HepG2 (cell line): ENCODE measurements around the gene ANKRD53. TPM values are rescaled to one million over a fixed set of nuclear protein-coding genes. Genes with fewer than 3 reads are reported as not detected.

ENCODE experiments used
- AGO1 ChIP-seq: fragments of 200-400 bp; formaldehyde crosslinking; IDR thresholded peaks from 2 replicates; pipeline ENCODE4 v1.6.1; 2017; ENCODE audit warnings: mild to moderate bottlenecking, low read depth, low read length, moderate library complexity; ENCODE audit not compliant: poor library complexity, severe bottlenecking
- ARID3A ChIP-seq: IDR thresholded peaks from 2 replicates; pipeline ENCODE4 v1.6.1; 2012; ENCODE audit warnings: low read depth, low read length, improper control_type of control experiment
- BRF2 ChIP-seq: sonication (generic); formaldehyde crosslinking; IDR thresholded peaks from 2 replicates; pipeline ENCODE4 v1.8.1; 2022; ENCODE audit warnings: mild to moderate bottlenecking, missing genetic modification reagents
- FOXJ3 ChIP-seq: sonication (generic); formaldehyde crosslinking; IDR thresholded peaks from 2 replicates; pipeline ENCODE4 v1.4.0; 2020; ENCODE audit warnings: missing genetic modification reagents, mild to moderate bottlenecking, borderline replicate concordance
- HMGA1 ChIP-seq: sonication (generic); formaldehyde crosslinking; conservative IDR thresholded peaks from 2 replicates; pipeline ENCODE4 v1.4.0; 2020; ENCODE audit warnings: missing genetic modification reagents
- MIER3 ChIP-seq: IDR thresholded peaks from 2 replicates; pipeline ENCODE4 v1.6.1; 2016; ENCODE audit warnings: missing compliant biosample characterization, borderline replicate concordance
- MLX ChIP-seq: IDR thresholded peaks from 2 replicates; pipeline ENCODE4 v1.6.1; 2016
- MTA1 ChIP-seq: sonication (generic); formaldehyde crosslinking; IDR thresholded peaks from 2 replicates; pipeline ENCODE4 v1.4.0; 2020; ENCODE audit warnings: missing genetic modification reagents, mild to moderate bottlenecking, borderline replicate concordance
- NR2F6 ChIP-seq, 2 experiments: IDR thresholded peaks; 2 replicates each; pipeline ENCODE4 v1.6.1; 2016; ENCODE audit warnings: antibody characterized with exemption in 1 of 2, mild to moderate bottlenecking in 1 of 2
- SMAD1 ChIP-seq: sonication (generic); formaldehyde crosslinking; IDR thresholded peaks from 2 replicates; pipeline ENCODE4 v1.4.0; 2020; ENCODE audit warnings: missing genetic modification reagents, low read depth, mild to moderate bottlenecking, borderline replicate concordance
- SNAPC4 ChIP-seq: sonication (generic); formaldehyde crosslinking; IDR thresholded peaks from 2 replicates; pipeline ENCODE4 v1.4.0; 2020; ENCODE audit warnings: mild to moderate bottlenecking, missing genetic modification reagents
- THAP7 ChIP-seq: sonication (generic); formaldehyde crosslinking; IDR thresholded peaks from 2 replicates; pipeline ENCODE4 v1.8.1; 2023; ENCODE audit warnings: mild to moderate bottlenecking, missing genetic modification reagents
- ZKSCAN8 ChIP-seq: IDR thresholded peaks from 2 replicates; pipeline ENCODE4 v1.6.1; 2016; ENCODE audit warnings: borderline replicate concordance, missing genetic modification reagents, missing compliant biosample characterization
- ZNF225 ChIP-seq: sonication (generic); formaldehyde crosslinking; IDR thresholded peaks from 2 replicates; pipeline ENCODE4 v1.4.0; 2020; ENCODE audit warnings: mild to moderate bottlenecking, missing genetic modification reagents
- ZNF737 ChIP-seq: sonication (generic); formaldehyde crosslinking; IDR thresholded peaks from 2 replicates; pipeline ENCODE4 v1.5.0; 2020; ENCODE audit warnings: missing genetic modification reagents, mild to moderate bottlenecking, borderline replicate concordance
- ZNF770 ChIP-seq: sonication (generic); formaldehyde crosslinking; IDR thresholded peaks from 2 replicates; pipeline ENCODE4 v1.5.0; 2020; ENCODE audit warnings: mild to moderate bottlenecking, missing genetic modification reagents
- polyA plus RNA-seq, 8 experiments: library from polyadenylated mRNA; depleted of rRNA in 3 of 8; stranded (reverse) in 7 of 8; unstranded in 1 of 8; fragments of >200 nt; fragmentation: Illumina TruSeq in 4 of 8; extraction: Trizol in 4 of 8; gene quantifications; 2 replicates each; pipeline versions ENCODE4 v1.2.1 to v1.2.3, GENCODE V29; 2011 to 2016; ENCODE audit warnings: low read depth in 4 of 8, missing spikeins in 1 of 8, mixed read lengths in 1 of 8; ENCODE audit not compliant: insufficient read depth in 1 of 8
- total RNA-seq, 5 experiments: library from RNA; depleted of rRNA; stranded (reverse); fragments of >200 nt; fragmentation: Illumina TruSeq; extraction: Trizol; gene quantifications; 2 replicates each; pipeline ENCODE4 v1.2.3, GENCODE V29; 2016; ENCODE audit warnings: low read depth in 1 of 5

Gene ANKRD53
- total and polyA plus RNA-seq, 2 of the 13 experiments (the other 11 are each of a cell fraction or from before 2014, with no cell fraction given) = 0.15 TPM; not detected in 1

- TF ChIP-seq THAP7 (CRISPR knock-in tag) (0 out of 2 replicates have a peak, but pooled peaks have one; percentile 24), SMAD1 (no peak), MLX (CRISPR knock-in tag) (no peak), MTA1 (CRISPR knock-in tag) (0 out of 2 replicates have a peak, but pooled peaks have one; percentile 57), ARID3A (no peak; the same call in 1 of the 2 replicates), ZKSCAN8 (CRISPR knock-in tag) (no peak; the same call in 1 of the 2 replicates), ZNF225 (0 out of 2 replicates have a peak, but pooled peaks have one; percentile 49), HMGA1 (no peak), BRF2 (CRISPR knock-in tag) (0 out of 2 replicates have a peak, but pooled peaks have one; percentile 65), MIER3 (CRISPR knock-in tag) (peak; percentile 55; the same call in 1 of the 2 replicates), SNAPC4 (peak; percentile 45), FOXJ3 (no peak), AGO1 (no peak), ZNF770 (CRISPR knock-in tag) (peak; percentile 69; the same call in 1 of the 2 replicates), NR2F6 (IDR thresholded peaks at IDR 0.05) (no peak), NR2F6 (CRISPR knock-in tag; IDR thresholded peaks at IDR 0.05) (no peak), ZNF737 (CRISPR knock-in tag) (no peak)
Measured at GRCh38 chr2:70994699-70995425, 16.4 kb downstream of the ANKRD53 start, which contains the start of gene TEX261 (continued).
